IMR-90 (cell line): Measurements from ENCODE around the gene MOB3A. TPM values are rescaled to one million over a fixed set of nuclear protein-coding genes. Genes with fewer than 3 reads are reported as not detected.
A peak's percentile ranks its signal among the peaks of the same experiment; 100 is the strongest.

ENCODE experiments used
- ATAC-seq: fragments of 200-7000 bp; cut with Tn5 transposase; 2 replicates; pipeline ENCODE4 v1.9.1; 2020; ENCODE audit warnings: low read depth, mild to moderate bottlenecking, moderate library complexity
- BruUV-seq: library from RNA; stranded (reverse); fragments of 400-500 nt; replicated peaks from 2 replicates; lab custom pipeline; 2021; lab: Mats Ljungman, UMichigan
- CTCF ChIA-PET: fragments of 300-600 bp; formaldehyde crosslinking; extraction: SDS; loops from one replicate; lab custom pipeline; 2021; ENCODE audit warnings: antibody characterized with exemption; lab: Yijun Ruan, JAX
- POLR2A ChIA-PET: fragments of 300-600 bp; sonication (Branson Sonifier 250); formaldehyde crosslinking; loops from one replicate; lab custom pipeline; 2022; ENCODE audit warnings: antibody characterized with exemption; ENCODE audit not compliant: unreplicated experiment; lab: Charles Lee
- DNase-seq: peaks from one replicate; pipeline ENCODE4 v3.0.0; 2013
- H2AFZ ChIP-seq: replicated peaks from 2 replicates; pipeline ENCODE3; 2013; ENCODE audit warnings: low read length, mild to moderate bottlenecking; ENCODE audit not compliant: poor library complexity
- H2AK5ac ChIP-seq: 2 replicates; pipeline ENCODE4 v1.6.1; 2013; ENCODE audit warnings: low read depth, low read length, inconsistent platforms
- H2AK9ac ChIP-seq: replicated peaks from 2 replicates; pipeline ENCODE3; 2013; ENCODE audit warnings: mild to moderate bottlenecking, low read depth, low read length, moderate library complexity; ENCODE audit not compliant: poor library complexity
- H2BK120ac ChIP-seq: 2 replicates; pipeline ENCODE4 v1.6.1; 2013; ENCODE audit warnings: low read depth, low read length, inconsistent platforms
- H2BK15ac ChIP-seq: 3 replicates; pipeline ENCODE4 v1.6.1; 2013; ENCODE audit warnings: low read depth, low read length, inconsistent platforms
- H2BK20ac ChIP-seq: 2 replicates; pipeline ENCODE4 v1.6.1; 2013; ENCODE audit warnings: low read depth, mild to moderate bottlenecking, inconsistent platforms, low read length, moderate library complexity
- H2BK5ac ChIP-seq: 2 replicates; pipeline ENCODE4 v1.6.1; 2013; ENCODE audit warnings: mild to moderate bottlenecking, low read depth, low read length, inconsistent platforms; ENCODE audit not compliant: poor library complexity, severe bottlenecking
- H3K14ac ChIP-seq: replicated peaks from 2 replicates; pipeline ENCODE4 v1.6.1; 2013; ENCODE audit warnings: low read depth, low read length, inconsistent platforms
- H3K18ac ChIP-seq: 2 replicates; pipeline ENCODE4 v1.6.1; 2013; ENCODE audit warnings: low read depth, low read length, control low read depth
- H3K23ac ChIP-seq: 2 replicates; pipeline ENCODE4 v1.6.1; 2013; ENCODE audit warnings: low read depth, low read length, inconsistent platforms
- H3K27ac ChIP-seq: 2 replicates; pipeline ENCODE4 v1.5.1; 2013; ENCODE audit warnings: mild to moderate bottlenecking, control low read depth, low read length; ENCODE audit not compliant: insufficient read depth
- H3K27me3 ChIP-seq: 2 replicates; pipeline ENCODE4 v1.6.1; 2013; ENCODE audit warnings: low read length; ENCODE audit not compliant: control insufficient read depth, insufficient read depth
- H3K36me3 ChIP-seq: 2 replicates; pipeline ENCODE4 v1.6.1; 2013; ENCODE audit warnings: low read length, mixed read lengths; ENCODE audit not compliant: control insufficient read depth, insufficient read depth
- H3K4ac ChIP-seq: 2 replicates; pipeline ENCODE4 v1.6.1; 2013; ENCODE audit warnings: low read depth, low read length, inconsistent platforms
- H3K4me1 ChIP-seq: 2 replicates; pipeline ENCODE4 v1.6.1; 2013; ENCODE audit warnings: low read length, mixed read lengths; ENCODE audit not compliant: control insufficient read depth, insufficient read depth
- H3K4me2 ChIP-seq: 2 replicates; pipeline ENCODE4 v1.6.1; 2013; ENCODE audit warnings: low read depth, mild to moderate bottlenecking, control low read depth, low read length, moderate library complexity
- H3K4me3 ChIP-seq: 2 replicates; pipeline ENCODE4 v1.5.1; 2013; ENCODE audit warnings: low read depth, mild to moderate bottlenecking, control low read depth, low read length, moderate library complexity; ENCODE audit not compliant: insufficient read depth
- H3K56ac ChIP-seq: 2 replicates; pipeline ENCODE4 v1.6.1; 2013; ENCODE audit warnings: low read length, inconsistent platforms; ENCODE audit not compliant: insufficient read depth; ENCODE audit errors: extremely low read depth
- H3K79me1 ChIP-seq, 2 experiments: 2 replicates each; pipeline ENCODE4 v1.6.1; 2013; ENCODE audit warnings: low read length in 2 of 2, inconsistent platforms in 1 of 2, low read depth in 1 of 2
- H3K9ac ChIP-seq: 2 replicates; pipeline ENCODE4 v1.6.1; 2013; ENCODE audit warnings: low read depth, low read length, control low read depth
- H3K9me1 ChIP-seq: 2 replicates; pipeline ENCODE4 v1.6.1; 2013; ENCODE audit warnings: low read length, inconsistent platforms; ENCODE audit not compliant: insufficient read depth
- H3K9me3 ChIP-seq: 2 replicates; pipeline ENCODE4 v1.6.1; 2013; ENCODE audit warnings: low read length; ENCODE audit not compliant: control insufficient read depth, insufficient read depth
- H4K20me1 ChIP-seq: 2 replicates; pipeline ENCODE4 v1.6.1; 2013; ENCODE audit warnings: low read length, inconsistent platforms; ENCODE audit not compliant: insufficient read depth
- H4K5ac ChIP-seq: 2 replicates; pipeline ENCODE4 v1.6.1; 2013; ENCODE audit warnings: mild to moderate bottlenecking, low read depth, low read length, control low read depth
- H4K8ac ChIP-seq, 2 experiments: 2 replicates each; pipeline ENCODE4 v1.6.1; 2013; ENCODE audit warnings: low read depth in 2 of 2, low read length in 2 of 2, control low read depth in 1 of 2, inconsistent platforms in 1 of 2
- H4K91ac ChIP-seq: 2 replicates; pipeline ENCODE4 v1.6.1; 2013; ENCODE audit warnings: low read depth, low read length, inconsistent platforms; ENCODE audit not compliant: insufficient read depth
- BHLHE40 ChIP-seq: fragments of 150-350 bp; IDR thresholded peaks from 2 replicates; pipeline ENCODE4 v1.6.1; 2016; ENCODE audit warnings: mild to moderate bottlenecking, low read depth, low read length
- CEBPB ChIP-seq: IDR thresholded peaks from 2 replicates; pipeline ENCODE4 v1.6.1; 2012; ENCODE audit warnings: low read depth, low read length, improper control_type of control experiment
- CHD1 ChIP-seq: IDR thresholded peaks from 2 replicates; pipeline ENCODE4 v1.6.1; 2012; ENCODE audit warnings: low read depth, low read length, improper control_type of control experiment
- CTCF ChIP-seq: conservative IDR thresholded peaks from 2 replicates; pipeline ENCODE4 v1.5.1; 2012; ENCODE audit warnings: mild to moderate bottlenecking, low read depth, low read length, improper control_type of control experiment
- ELK1 ChIP-seq: fragments of 150-350 bp; IDR thresholded peaks from 2 replicates; pipeline ENCODE4 v1.6.1; 2016; ENCODE audit warnings: low read depth, mild to moderate bottlenecking, low read length, moderate library complexity, borderline replicate concordance
- FOS ChIP-seq: fragments of 150-350 bp; IDR thresholded peaks from 2 replicates; pipeline ENCODE4 v1.6.1; 2016; ENCODE audit warnings: low read depth, low read length
- MAFK ChIP-seq: IDR thresholded peaks from 2 replicates; pipeline ENCODE4 v1.6.1; 2012; ENCODE audit warnings: low read depth, low read length, improper control_type of control experiment
- MAZ ChIP-seq: IDR thresholded peaks from 2 replicates; pipeline ENCODE4 v1.6.1; 2012; ENCODE audit warnings: low read depth, mild to moderate bottlenecking, low read length, improper control_type of control experiment, moderate library complexity, borderline replicate concordance
- MXI1 ChIP-seq: IDR thresholded peaks from 2 replicates; pipeline ENCODE4 v1.6.1; 2012; ENCODE audit warnings: low read depth, mild to moderate bottlenecking, low read length, moderate library complexity, borderline replicate concordance
- NFE2L2 ChIP-seq: fragments of 150-350 bp; IDR thresholded peaks from 2 replicates; pipeline ENCODE4 v1.6.1; 2016; ENCODE audit warnings: low read depth, mild to moderate bottlenecking, low read length
- POLR2A ChIP-seq: IDR thresholded peaks from 2 replicates; pipeline ENCODE4 v1.6.1; 2012; ENCODE audit warnings: mild to moderate bottlenecking, low read depth, low read length
- RAD21 ChIP-seq: IDR thresholded peaks from 2 replicates; pipeline ENCODE4 v1.6.1; 2012; ENCODE audit warnings: low read length, improper control_type of control experiment
- RCOR1 ChIP-seq: IDR thresholded peaks from 2 replicates; pipeline ENCODE4 v1.6.1; 2012; ENCODE audit warnings: mild to moderate bottlenecking, low read length, improper control_type of control experiment; ENCODE audit not compliant: insufficient replicate concordance
- RFX5 ChIP-seq: IDR thresholded peaks from 2 replicates; pipeline ENCODE4 v1.8.0; 2012; ENCODE audit warnings: low read depth, mild to moderate bottlenecking, low read length, moderate library complexity
- SMC3 ChIP-seq: fragments of 150-350 bp; IDR thresholded peaks from 2 replicates; pipeline ENCODE4 v1.6.1; 2016; ENCODE audit warnings: low read depth, mild to moderate bottlenecking, antibody characterized with exemption, low read length, moderate library complexity
- USF2 ChIP-seq: fragments of 150-350 bp; IDR thresholded peaks from 2 replicates; pipeline ENCODE4 v1.6.1; 2017; ENCODE audit warnings: mild to moderate bottlenecking, antibody characterized with exemption, low read length, low read depth
- WGBS, 2 experiments: methylation state at CpG; one replicate each; pipeline versions ENCODE4 v1.1.5 to v1.1.7; 2013; ENCODE audit warnings: missing lambda C conversion rate in 2 of 2; ENCODE audit not compliant: insufficient read length in 1 of 2; ENCODE audit errors: extremely low coverage in 2 of 2; 5-methylcytosine and 5-hydroxymethylcytosine counted together
- dilution Hi-C: fragments of 300-500 bp; cut with HindIII; formaldehyde crosslinking; loops from one replicate; pipeline ENCODE4 v1.14.3; 2018; ENCODE audit warnings: low sequenced_read_pairs; ENCODE audit not compliant: unreplicated experiment
- in situ Hi-C: fragments of 300-500 bp; cut with MboI; formaldehyde crosslinking; loops from 3 replicates; pipeline ENCODE4 v1.14.3; 2019; ENCODE audit warnings: low sequenced_read_pairs, inconsistent platforms, mixed read lengths
- intact Hi-C: fragments of 100-400 bp; cut with micrococcal nuclease; formaldehyde crosslinking; loops from 2 replicates; pipeline ENCODE4 v1.10.0; 2022
- polyA plus RNA-seq, 3 experiments: library from polyadenylated mRNA; depleted of rRNA; stranded (reverse); fragments of >200 nt; gene quantifications; 2 replicates each; pipeline ENCODE4 v1.2.3, GENCODE V29; 2012; ENCODE audit warnings: low replicate concordance in 1 of 3
- total RNA-seq: library from RNA; depleted of rRNA; stranded (reverse); fragments of >200 nt; gene quantifications from 2 replicates; pipeline ENCODE4 v1.2.3, GENCODE V29; 2012

The MOB3A gene
- total and polyA plus RNA-seq, 2 of the 4 experiments (the other 2 are of a cell fraction), result 9.3 to 26.5 TPM

GRCh38 chr19:2045501-2046045 is 50.6 kb downstream of the MOB3A start:
- H3K27ac ChIP-seq, result no peak overlapping the region
- no peak overlapping the region for H3K18ac ChIP-seq
- BruUV-seq, result no TSS peak
- H2BK20ac ChIP-seq, result no peak overlapping the region
- no peak overlapping the region for H2AK5ac ChIP-seq
- 0 out of 2 replicates have a peak, but pooled peaks cover 4% of the 10 kb centered on the region for H3K9me1 ChIP-seq
- H3K36me3 ChIP-seq, result peaks cover 45% of the 10 kb centered on the region
- H4K5ac ChIP-seq, result no peak overlapping the region
- TF ChIP-seq RFX5, result no peak
- no peak for TF ChIP-seq FOS
- TF ChIP-seq POLR2A, result no peak
- no peak for TF ChIP-seq CHD1
- no peak for TF ChIP-seq USF2
- TF ChIP-seq CEBPB, result no peak
- TF ChIP-seq SMC3, result no peak
- no peak for TF ChIP-seq BHLHE40
- TF ChIP-seq MXI1, result no peak
- no peak for TF ChIP-seq NFE2L2
- TF ChIP-seq MAFK, result no peak
- no peak for TF ChIP-seq CTCF
- TF ChIP-seq MAZ, result no peak
- no peak for TF ChIP-seq RCOR1
- no peak for TF ChIP-seq RAD21
- TF ChIP-seq ELK1, result no peak
- no peak overlapping the region for H2AFZ ChIP-seq
- H4K8ac ChIP-seq, result no peak overlapping the region
- dilution Hi-C loops (no loop called here), in situ Hi-C loops (no loop called here), intact Hi-C loops (no loop called here)
- peaks cover 62% of the 10 kb centered on the region for H4K20me1 ChIP-seq
- no peak overlapping the region for H2BK15ac ChIP-seq
- H2BK120ac ChIP-seq, result no peak overlapping the region
- WGBS, 2 experiments, result 87% methylated on average over 10 of the region's 14 CpGs; no CpG with 5 or more reads in 1 of the 2 experiments
- H2BK5ac ChIP-seq, result no peak overlapping the region
- CTCF ChIA-PET, result no interaction called here
- DNase-seq (no peak), ATAC-seq (no peak)
- no peak overlapping the region for H3K4ac ChIP-seq
- H3K4me3 ChIP-seq, result no peak overlapping the region
- H3K23ac ChIP-seq, result no peak overlapping the region
- no peak overlapping the region for H3K9ac ChIP-seq
- peak overlapping the region; percentile 13 for H2AK9ac ChIP-seq
- peaks cover 10 to 71% of the 10 kb centered on the region in 2 experiments; a peak in 3 of 4 replicates for H3K79me1 ChIP-seq
- H3K56ac ChIP-seq, result no peak overlapping the region
- POLR2A ChIA-PET, result no interaction called here
- H3K27me3 ChIP-seq, result no peaks in the 10 kb centered on the region
- peaks cover 32% of the 10 kb centered on the region for H3K4me1 ChIP-seq
- H3K4me2 ChIP-seq, result no peak overlapping the region
- no peak overlapping the region for H4K91ac ChIP-seq
- H3K9me3 ChIP-seq, result no peaks in the 10 kb centered on the region
- H3K14ac ChIP-seq, result no peak overlapping the region
